ENCODE results near the gene EEF1AKMT4.

EEF1AKMT4 gene

DNA sequence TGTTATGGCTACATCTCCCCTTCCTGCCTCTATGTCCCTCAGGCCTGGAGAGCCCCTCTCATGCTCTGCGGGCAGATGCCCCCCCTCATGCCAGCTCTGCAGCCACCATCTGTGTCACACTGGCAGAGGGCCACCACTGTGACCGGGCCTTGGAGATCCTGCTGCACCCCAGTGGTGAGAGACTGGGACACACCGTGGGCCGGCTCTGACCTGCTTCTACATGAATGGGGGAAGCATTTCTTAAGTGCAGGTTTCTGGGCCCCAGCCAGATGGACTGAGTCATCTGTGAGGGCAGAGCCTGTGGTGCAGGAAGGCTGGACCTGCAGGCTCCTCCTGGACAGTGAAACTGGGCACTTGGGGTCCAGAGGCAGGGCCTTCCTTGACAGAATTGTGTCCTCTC is 15.2 kb upstream of the EEF1AKMT4 start:
- H3K4me3 ChIP-seq (ENCODE audit: low read depth, low read length) = no peak overlapping the region
- TF ChIP-seq, protein P1, sequence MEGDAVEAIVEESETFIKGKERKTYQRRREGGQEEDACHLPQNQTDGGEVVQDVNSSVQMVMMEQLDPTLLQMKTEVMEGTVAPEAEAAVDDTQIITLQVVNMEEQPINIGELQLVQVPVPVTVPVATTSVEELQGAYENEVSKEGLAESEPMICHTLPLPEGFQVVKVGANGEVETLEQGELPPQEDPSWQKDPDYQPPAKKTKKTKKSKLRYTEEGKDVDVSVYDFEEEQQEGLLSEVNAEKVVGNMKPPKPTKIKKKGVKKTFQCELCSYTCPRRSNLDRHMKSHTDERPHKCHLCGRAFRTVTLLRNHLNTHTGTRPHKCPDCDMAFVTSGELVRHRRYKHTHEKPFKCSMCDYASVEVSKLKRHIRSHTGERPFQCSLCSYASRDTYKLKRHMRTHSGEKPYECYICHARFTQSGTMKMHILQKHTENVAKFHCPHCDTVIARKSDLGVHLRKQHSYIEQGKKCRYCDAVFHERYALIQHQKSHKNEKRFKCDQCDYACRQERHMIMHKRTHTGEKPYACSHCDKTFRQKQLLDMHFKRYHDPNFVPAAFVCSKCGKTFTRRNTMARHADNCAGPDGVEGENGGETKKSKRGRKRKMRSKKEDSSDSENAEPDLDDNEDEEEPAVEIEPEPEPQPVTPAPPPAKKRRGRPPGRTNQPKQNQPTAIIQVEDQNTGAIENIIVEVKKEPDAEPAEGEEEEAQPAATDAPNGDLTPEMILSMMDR (IDR thresholded peaks at IDR 0.05; ENCODE audit: low read depth, low read length) = peak; percentile 27; the same call in 1 of the 2 replicates
- peak; percentile 71 for DNase-seq
- H3K27me3 ChIP-seq (ENCODE audit: insufficient read depth, low read depth, severe bottlenecking) = peaks cover 4% of the 10 kb centered on the region
- no peaks in the 10 kb centered on the region for H3K36me3 ChIP-seq
- H3K27ac ChIP-seq = peak overlapping the region; percentile 68
- no peaks in the 10 kb centered on the region for H3K9me3 ChIP-seq (ENCODE audit: severe bottlenecking)

DNA sequence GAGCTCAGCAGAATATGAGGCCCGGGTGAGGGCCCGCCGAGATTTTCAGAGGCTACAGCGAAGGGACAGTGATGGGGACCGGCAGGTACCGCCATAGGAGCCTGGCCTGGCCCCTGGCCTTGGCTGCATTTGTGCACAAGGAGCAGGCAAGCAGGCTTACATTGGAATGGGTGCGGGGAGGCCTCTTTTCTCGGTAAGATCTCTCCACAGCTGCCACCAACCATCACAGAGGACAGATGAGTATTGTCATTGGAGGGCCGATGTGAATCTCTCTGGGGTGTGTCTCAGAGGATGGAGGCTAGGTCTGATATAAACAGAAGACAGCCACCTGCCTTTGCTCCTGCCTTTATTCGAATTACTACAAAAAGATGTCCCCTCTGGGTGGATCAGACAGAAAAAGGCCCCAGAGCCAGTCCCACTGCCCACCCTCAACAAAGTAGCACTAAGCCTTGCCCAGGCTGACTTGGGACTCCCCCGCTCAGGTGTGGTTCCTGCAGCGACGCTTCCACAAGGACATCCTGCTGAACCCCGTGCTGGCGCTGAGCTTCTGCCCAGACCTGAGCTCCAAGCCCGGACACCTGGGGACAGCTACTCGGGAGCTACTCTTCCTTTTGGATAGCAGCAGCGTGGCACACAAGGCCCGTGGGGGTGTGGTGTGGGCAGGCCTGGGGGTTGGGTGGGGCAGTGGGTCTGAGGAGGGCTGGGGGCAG is 14.6 kb upstream of the EEF1AKMT4 start:
- Histone ChIP-seq H3K4me3 (ENCODE audit: low read depth, low read length) (no peak overlapping the region), H3K27ac (peak overlapping the region; percentile 68), H3K9me3 (ENCODE audit: severe bottlenecking) (no peaks in the 10 kb centered on the region), H3K27me3 (ENCODE audit: insufficient read depth, low read depth, severe bottlenecking) (peaks cover 4% of the 10 kb centered on the region), H3K36me3 (no peaks in the 10 kb centered on the region)
- DNase-seq = no peak
- TF ChIP-seq, protein P1 (IDR thresholded peaks at IDR 0.05; ENCODE audit: low read depth, low read length) = no peak

DNA sequence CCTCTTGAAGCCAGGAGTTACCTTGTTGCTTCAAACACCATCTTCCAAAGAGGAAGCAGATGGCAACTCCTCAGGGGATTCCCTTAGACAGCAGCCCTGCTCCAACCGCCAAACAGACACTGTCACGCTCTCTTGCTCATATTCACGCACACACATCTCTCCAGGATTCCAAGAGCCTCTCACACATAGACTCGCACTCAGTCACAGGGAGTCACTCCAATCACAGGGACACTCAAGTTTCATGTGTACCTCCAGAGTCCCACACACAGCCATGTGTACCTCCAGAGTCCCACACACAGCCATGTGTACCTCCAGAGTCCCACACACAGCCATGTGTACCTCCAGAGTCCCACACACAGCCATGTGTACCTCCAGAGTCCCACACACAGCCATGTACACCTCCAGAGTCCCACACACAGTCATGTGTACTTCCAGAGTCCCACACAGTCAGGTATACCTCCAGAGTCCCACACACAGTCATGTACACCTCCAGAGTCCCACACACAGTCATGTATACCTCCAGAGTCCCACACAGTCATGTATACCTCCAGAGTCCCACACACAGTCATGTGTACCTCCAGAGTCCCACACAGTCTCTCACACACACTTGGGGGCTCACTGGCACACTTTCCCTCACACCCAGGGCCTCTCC is 14.0 kb upstream of the EEF1AKMT4 start:
- TF ChIP-seq, protein P1 (IDR thresholded peaks at IDR 0.05; ENCODE audit: low read depth, low read length) = no peak
- H3K36me3 ChIP-seq = no peaks in the 10 kb centered on the region
- peak overlapping the region; percentile 68 for H3K27ac ChIP-seq
- no peak overlapping the region for H3K4me3 ChIP-seq (ENCODE audit: low read depth, low read length)
- DNase-seq = peak; percentile 64
- H3K27me3 ChIP-seq (ENCODE audit: insufficient read depth, low read depth, severe bottlenecking) = peaks cover 4% of the 10 kb centered on the region
- no peaks in the 10 kb centered on the region for H3K9me3 ChIP-seq (ENCODE audit: severe bottlenecking)

DNA sequence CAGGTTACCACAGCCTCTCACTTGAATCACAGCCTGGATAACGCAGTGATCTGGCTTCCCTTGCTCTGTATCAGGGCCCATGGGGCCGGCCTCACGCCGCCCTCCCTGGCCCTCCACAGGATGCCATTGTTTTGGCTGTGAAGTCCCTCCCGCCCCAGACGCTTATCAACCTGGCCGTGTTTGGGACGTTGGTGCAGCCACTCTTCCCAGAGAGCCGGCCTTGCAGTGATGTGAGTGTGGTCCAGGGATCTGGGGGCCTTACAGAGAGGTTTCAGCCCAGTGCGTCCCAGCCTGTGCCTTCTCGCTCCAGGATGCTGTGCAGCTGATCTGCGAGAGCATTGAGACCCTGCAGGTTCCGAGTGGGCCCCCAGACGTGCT is 13.4 kb upstream of the EEF1AKMT4 start:
- no peak for DNase-seq
- Histone ChIP-seq H3K27me3 (ENCODE audit: insufficient read depth, low read depth, severe bottlenecking) (peaks cover 3% of the 10 kb centered on the region), H3K36me3 (no peaks in the 10 kb centered on the region), H3K27ac (peak overlapping the region; percentile 59), H3K9me3 (ENCODE audit: severe bottlenecking) (no peaks in the 10 kb centered on the region), H3K4me3 (ENCODE audit: low read depth, low read length) (no peak overlapping the region)
- TF ChIP-seq, protein P1 (IDR thresholded peaks at IDR 0.05; ENCODE audit: low read depth, low read length) = no peak

DNA sequence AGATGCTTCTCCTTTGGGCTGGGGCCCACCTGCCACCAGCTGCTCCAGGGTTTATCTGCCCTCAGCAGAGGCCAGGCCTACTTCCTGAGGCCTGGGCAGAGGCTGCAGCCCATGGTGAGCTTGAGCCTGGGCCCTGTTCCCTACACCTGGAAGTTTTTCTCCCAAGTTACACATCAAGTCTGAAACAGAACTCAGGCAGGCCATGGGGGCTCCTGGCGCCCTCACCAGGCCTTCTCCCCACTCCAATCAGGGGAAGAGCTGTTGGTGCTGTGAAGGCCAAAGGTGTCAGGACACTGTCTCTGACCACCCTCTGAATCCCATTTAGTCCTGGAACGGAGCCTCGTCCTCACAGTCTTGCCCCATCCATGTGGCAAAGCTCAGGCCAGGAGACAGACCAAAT is 12.8 kb upstream of the EEF1AKMT4 start:
- TF ChIP-seq, protein P1 (IDR thresholded peaks at IDR 0.05; ENCODE audit: low read depth, low read length) = no peak
- Histone ChIP-seq H3K36me3 (peaks cover 1% of the 10 kb centered on the region; the same call in 1 of the 2 replicates), H3K4me3 (ENCODE audit: low read depth, low read length) (no peak overlapping the region), H3K27me3 (ENCODE audit: insufficient read depth, low read depth, severe bottlenecking) (no peaks in the 10 kb centered on the region), H3K27ac (peak overlapping the region; percentile 59), H3K9me3 (ENCODE audit: severe bottlenecking) (no peaks in the 10 kb centered on the region)
- DNase-seq = no peak

Data from WERI-Rb-1 (cell line).